ENCODE results near the gene PSMD12.
A peak's percentile ranks its signal among the peaks of the same experiment; 100 is the strongest.
"Not testable (repeated sequence)": the region's sequence is repeated elsewhere in the genome, so short reads cannot be mapped to it uniquely, and the experiment has no call there.

PSMD12 gene

GRCh38 chr17:67366193-67367157 lies at the start of gene PSMD12:
TSS of gene PSMD12 (minus strand) at chr17:67366577. CDS start at chr17:67366519, 58 bp downstream.
- DNase-seq, result peak; percentile 26

- no peak for DNase-seq
These were observed 48.9 kb upstream of the PSMD12 start for GRCh38 chr17:67415291-67415690.

GRCh38 chr17:67414559-67414958 lies 48.2 kb upstream of the PSMD12 start:
- no peak for DNase-seq

- no peak for DNase-seq
These were observed 47.8 kb upstream of the PSMD12 start for GRCh38 chr17:67414130-67414529.

- DNase-seq, result no peak
These were observed 47.0 kb upstream of the PSMD12 start for GRCh38 chr17:67413388-67413787.

- no peak for DNase-seq
These were observed 46.6 kb upstream of the PSMD12 start for GRCh38 chr17:67412941-67413340.

- no peak for DNase-seq
These were observed 45.7 kb upstream of the PSMD12 start for GRCh38 chr17:67412032-67412431.

GRCh38 chr17:67411397-67411796 lies 45.0 kb upstream of the PSMD12 start:
- no peak for DNase-seq

- not testable (repeated sequence) for DNase-seq
These were observed 42.1 kb upstream of the PSMD12 start for GRCh38 chr17:67408455-67408830.

GRCh38 chr17:67403483-67403882 lies 37.1 kb upstream of the PSMD12 start:
- no peak for DNase-seq

- no peak for DNase-seq
These were observed 36.7 kb upstream of the PSMD12 start for GRCh38 chr17:67403065-67403464.

- no peak for DNase-seq
These were observed 35.5 kb upstream of the PSMD12 start for GRCh38 chr17:67401598-67402504.

GRCh38 chr17:67401106-67401505 lies 34.7 kb upstream of the PSMD12 start:
- no peak for DNase-seq

- DNase-seq, result no peak
These were observed 33.8 kb upstream of the PSMD12 start for GRCh38 chr17:67400193-67400592.

- DNase-seq, result no peak
These were observed 33.3 kb upstream of the PSMD12 start for GRCh38 chr17:67399676-67400075.

GRCh38 chr17:67393809-67394397 lies 27.5 kb upstream of the PSMD12 start:
- no peak for DNase-seq

- no peak for DNase-seq
These were observed 25.7 kb upstream of the PSMD12 start for GRCh38 chr17:67392111-67392510.

- no peak for DNase-seq
These were observed 24.4 kb upstream of the PSMD12 start for GRCh38 chr17:67390646-67391361.

- no peak for DNase-seq
These were observed 23.7 kb upstream of the PSMD12 start for GRCh38 chr17:67390006-67390645.

GRCh38 chr17:67388986-67389385 lies 22.6 kb upstream of the PSMD12 start:
- no peak for DNase-seq

- DNase-seq, result not testable (repeated sequence)
These were observed 22.2 kb upstream of the PSMD12 start for GRCh38 chr17:67388536-67388935.

- no peak for DNase-seq
These were observed 20.7 kb upstream of the PSMD12 start for GRCh38 chr17:67386965-67387551.
